ENCODE measurements around the gene ADGRA1.

Gene ADGRA1

DNA sequence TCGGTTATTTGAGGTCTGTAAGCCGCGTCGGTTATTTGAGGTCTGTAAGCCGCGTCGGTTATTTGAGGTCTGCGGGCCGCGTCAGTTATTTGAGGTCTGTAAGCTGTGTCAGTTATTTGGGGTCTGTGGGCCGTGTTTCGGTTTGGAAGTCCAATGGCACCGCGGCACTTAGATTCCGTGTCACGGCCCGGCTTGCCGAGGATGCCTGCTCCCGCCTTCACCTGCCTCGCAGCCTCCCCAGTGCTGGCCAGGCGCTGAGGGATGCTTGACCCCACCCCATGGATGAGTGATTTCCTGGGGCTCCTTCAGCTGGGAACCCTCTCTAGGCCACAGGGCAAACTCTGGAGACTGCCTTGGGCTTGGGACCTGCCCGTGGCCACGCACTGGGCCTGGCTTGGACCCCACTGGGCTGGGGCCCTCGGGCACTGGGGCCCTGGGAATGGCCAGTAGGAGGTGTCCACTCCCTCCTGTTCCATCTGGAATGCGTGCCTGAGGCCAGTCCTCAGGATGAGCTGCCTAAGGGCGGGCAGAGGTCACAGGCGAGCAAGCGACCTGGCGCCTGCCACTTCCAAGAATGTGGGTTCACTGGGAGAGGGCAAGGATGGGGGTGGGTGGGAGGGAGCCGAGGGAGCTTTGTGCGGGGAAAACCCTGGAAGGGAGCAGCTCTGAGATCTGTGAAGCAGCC lies 25.6 kb downstream of the ADGRA1 start:
- DNase-seq, result no peak

DNA sequence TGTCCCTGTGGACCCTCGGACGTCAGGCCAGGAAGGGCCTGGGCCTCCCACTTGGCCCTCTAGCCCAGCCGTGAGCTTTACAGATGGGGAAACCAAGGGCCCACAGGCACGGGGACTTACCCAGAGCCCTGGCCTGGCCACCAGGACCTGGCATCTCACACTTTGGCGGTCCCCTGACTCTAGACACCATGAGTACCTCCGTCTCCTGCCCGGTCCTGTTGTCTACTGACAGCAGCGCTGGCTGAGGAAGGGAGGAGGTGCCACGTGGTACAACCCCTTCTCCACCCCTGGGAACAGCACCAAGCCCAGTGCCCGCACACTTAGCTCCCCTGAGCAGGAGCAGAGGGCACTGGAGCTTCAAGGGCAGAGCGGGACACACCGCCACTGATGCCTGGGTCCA lies 26.1 kb downstream of the ADGRA1 start:
- no peak for DNase-seq

DNA sequence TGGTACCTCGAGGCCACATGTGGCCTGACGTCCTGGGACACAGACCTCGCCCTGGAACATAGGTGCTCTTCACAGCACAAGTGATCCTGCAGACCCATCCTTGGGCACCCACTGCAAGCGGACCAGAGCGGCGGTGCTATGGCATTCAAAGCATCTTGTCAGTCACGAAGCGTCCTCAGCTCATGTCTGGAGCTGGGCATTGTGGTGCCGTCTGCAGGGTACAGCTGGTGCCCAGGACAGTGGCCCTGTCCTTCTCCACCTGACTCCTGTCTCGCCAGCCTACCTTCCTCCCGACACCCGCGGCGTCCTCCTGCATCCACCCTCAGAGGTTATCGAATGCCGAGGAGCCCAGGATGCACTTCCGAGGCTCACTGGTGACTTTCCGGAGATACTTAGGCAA lies 26.5 kb downstream of the ADGRA1 start:
- no peak for DNase-seq

DNA sequence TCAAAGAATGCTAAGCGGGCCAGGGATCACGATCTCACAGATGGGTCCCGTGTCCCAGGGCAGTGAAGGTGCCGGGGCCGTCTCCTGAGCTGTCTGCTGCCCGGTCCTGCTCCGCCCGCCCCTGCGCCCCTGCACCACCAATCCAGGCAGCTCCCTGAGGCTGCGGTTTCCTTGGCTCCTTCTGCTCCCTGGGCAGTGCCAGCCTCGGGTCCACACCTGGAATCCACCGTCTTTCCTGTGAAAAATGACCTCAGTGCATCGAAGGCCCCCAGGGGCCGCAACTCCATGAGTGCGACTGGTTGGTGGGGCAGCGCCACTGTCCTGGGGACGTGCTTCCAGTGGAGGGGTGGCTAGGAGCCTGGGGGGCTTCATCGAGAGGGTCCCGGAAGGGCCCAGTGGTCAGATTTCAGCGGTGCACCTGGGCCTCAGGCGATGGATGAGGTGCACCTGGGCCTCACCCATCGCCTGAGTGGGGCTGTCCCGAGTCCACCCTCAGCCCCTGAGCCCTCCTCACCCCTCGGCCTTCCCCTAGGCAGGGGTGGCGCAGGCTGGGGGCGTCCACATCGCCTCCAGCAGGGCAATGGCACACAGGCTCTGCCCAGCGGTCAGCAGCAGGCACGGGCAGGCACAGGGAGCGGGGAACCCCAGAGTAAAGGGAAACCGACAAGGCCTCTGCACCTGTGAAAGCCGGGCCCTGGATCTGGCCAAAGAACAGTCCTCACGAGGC lies 27.2 kb downstream of the ADGRA1 start:
- DNase-seq, result no peak

DNA sequence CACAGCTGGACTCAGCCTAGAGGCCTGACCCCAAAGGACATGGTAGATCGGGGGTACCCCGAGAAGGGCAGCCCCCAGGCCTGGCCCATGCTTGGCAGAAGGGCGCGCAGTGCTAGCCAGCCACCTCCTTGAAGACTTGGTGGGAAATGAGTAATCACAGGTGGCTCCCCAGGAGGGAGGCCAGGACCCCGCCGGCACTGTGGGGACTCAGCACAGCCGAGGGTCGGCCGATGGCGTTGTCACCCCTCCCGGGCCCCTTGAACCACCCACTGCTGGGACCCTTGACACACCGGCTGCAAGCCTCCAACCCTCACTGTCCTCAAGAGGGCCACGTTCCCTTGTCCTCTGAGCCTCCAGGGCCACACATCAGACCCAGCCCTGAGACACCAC lies 27.7 kb downstream of the ADGRA1 start:
- no peak for DNase-seq

DNA sequence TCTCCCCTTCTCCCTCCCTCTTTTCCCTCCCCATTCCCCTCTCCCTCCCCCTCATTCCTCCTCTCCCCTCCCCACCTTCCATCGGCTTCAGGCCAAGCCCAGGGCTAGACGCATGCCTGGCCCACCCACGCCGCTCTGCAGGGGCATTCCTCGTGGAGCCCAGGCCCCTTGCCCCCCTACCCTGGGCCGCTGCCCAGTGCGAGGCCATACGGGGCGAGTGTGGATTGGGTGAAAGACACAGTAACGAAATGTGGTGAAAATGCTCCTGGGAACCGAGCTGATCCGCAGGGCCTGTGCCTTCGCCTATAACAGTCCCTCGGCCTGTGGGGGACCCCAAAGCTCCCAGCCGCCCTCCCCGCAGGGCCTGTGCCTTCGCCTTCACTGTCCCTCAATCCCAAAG lies 28.3 kb downstream of the ADGRA1 start:
- DNase-seq, result no peak

DNA sequence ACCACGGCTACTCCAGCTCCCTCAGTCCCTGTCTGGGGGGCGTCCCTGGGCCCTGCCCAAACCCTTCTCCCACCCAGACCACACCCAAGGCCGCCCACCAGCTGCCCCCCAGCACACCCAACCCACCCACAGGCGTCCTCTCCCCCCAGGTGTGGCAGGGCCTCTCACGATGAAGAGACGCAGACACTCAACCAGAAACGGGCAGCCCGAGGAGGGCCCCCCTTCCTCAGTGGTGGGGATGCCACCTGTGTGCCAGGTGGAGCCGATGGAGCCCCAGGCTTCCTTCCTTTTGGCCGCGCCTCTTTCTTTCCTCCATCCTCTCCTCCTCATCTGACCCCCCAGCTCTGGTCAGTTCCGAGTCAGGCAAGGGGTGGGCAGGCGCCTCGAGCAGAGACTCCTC lies 28.7 kb downstream of the ADGRA1 start:
- DNase-seq, result no peak

DNA sequence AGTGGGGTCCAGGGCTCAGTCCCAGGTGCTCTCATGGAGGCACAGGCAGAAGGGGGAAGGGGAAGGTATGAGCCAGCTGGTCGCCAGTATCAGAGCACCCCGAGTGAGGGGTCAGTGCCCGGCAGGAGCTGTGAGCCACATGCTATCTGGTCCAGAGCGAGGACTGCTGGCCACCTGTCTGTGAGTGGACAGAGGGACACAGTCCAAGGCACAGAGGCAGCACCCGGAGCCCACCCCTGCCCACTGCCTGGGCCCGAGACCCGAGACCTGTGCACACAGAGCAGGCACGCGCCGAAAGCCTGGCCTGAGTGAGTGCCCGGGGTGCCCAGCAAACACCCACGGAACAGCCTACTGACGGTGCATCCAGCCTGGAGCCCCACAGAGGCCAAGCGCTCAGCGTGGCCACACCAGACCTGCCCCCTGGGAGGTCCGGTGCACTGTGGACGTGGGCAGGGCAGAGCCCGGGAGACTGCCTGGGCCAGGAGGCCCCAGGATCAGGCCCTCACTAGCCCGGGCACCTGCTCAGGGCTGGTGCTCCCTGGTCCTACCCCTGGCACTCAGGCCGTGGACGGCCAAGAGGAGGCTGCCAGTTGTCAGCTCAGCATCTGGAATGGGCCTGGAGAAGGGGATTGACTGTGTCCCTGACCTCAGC lies 29.4 kb downstream of the ADGRA1 start:
- DNase-seq, result no peak

DNA sequence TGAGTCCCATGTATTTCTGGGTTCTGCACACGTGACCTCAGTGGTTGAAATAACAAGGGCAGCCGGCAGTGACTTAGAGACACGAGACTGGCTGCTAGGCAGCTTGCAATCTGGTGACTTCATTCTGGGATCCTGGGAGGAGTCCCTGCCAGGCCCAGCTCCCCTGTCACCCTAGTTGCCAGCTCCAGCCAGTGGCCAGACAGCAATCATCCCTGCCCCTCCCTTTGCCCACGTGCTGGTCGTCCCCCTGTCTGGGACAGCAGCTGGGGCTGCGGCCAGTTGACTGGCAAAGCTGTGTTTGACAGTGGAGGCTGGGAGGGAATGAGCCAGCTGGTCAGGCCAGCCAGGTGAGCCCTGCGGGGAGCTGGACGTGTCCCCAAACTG lies 30.0 kb downstream of the ADGRA1 start:
- DNase-seq, result no peak

DNA sequence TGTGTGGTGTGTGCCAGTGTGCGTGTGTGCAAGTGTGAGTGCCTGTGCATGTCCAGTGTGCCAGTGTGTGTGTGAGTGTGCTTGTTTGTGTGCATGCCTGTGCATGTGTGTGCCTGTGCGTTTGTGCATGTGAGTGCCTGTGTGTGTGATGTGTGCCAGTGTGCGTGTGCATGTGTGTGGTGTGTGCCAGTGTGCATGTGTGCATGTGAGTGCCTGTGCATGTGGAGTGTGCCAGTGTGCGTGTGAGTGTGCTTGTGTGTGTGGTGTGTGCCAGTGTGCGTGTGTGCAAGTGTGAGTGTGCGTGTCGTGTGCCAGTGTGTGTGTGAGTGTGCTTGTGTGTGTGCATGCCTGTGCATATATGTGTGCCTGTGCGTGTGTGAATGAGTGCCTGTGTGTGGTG lies 33.8 kb downstream of the ADGRA1 start:
- DNase-seq, result no peak

DNA sequence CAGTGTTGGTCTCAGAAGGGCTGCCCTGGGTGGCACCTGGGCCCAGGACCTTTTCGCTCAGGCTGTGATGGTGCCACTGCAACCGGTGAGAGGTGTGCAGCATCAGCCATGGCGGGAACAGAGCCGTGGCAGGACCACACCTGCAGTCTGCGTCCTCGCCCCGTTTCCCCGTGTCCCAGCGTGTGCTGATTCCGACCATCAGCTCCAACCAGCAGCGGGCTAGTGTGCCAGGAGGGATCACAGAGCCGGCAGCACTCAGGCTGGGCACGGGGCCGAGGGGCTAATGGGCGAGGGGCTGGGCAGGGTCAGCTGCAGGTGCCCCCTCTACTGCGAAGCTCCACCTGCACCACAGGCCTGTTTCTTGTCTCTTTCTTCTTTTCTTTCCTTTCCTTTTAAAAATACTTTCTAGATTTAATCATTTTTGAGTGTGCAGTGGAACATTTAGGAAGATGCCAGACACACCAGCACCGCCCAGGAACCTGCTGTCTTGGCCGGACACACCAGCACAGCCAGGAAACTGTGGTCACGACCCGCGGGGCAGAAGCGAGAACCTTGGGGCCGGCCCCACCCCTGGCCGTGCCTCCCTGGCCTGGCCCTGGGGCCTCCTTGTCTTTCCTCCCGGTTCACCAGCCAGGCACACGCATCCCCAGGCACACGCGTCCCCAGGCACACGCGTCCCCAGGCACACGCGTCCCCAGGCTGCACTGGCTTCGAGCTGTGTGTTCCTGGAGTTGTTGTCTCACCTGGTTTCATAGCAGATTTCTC lies 34.6 kb downstream of the ADGRA1 start:
- DNase-seq, result no peak

DNA sequence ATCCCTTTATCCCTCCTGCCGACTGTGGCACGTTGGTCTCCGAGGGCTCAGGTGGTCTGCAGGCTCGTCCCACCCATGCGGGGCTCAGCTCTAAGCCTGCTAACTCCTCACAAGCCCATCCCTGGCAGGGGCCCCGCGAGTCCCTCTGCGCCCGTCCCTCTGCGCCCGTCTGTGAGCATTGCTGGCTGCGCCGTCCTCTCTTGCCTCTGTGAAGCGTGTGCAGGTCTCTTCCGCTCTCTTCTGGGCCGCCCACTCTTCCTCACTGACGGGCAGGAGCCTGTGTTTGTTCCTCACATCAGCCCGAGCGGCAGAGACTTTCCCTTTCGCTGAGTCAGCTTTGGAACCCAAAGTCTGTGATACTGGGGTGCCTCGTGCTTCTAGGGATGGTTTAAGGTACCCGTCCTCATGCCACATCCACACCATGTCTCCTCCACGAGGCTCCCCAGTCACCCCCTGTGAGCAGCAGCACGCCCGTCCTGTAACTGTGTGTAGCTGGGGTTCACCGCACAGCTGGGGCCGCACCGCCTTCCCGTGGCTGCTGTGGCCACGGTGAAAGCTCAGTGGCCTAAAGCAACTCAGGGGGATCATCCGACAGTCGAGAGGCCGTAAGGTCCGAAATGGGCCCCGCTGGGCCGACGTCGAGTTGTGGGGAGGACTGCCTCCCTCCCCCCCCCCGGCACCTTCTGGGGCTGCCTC lies 35.5 kb downstream of the ADGRA1 start:
- no peak for DNase-seq

DNA sequence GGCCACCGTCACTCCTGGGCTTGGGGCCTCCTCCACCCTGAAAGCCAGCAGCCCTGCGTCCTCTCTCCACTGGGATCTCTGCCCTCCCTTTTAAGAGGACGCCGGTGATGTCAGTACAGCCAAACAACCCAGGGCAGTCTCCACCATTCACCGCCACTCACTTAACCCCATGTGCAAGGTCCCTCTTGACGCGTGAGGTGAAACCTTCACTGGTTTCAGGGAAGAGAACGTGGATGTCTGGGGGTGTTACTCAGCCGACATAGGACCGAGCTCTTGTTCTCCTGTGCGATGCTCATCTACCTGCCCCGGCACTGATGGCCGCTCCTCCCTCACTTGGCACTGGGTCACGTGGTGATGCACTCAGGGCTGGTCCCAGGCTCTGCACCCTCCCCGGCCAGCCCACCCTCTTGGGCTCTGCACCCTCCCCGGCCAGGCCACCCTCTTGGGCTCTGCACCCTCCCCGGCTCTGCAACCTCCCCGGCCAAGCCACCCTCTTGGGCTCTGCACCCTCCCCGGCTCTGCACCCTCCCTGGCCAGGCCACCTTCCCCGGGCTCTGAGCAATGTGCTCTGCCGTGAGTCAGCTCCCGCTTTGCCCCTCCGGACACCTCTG lies 36.1 kb downstream of the ADGRA1 start:
- no peak for DNase-seq

DNA sequence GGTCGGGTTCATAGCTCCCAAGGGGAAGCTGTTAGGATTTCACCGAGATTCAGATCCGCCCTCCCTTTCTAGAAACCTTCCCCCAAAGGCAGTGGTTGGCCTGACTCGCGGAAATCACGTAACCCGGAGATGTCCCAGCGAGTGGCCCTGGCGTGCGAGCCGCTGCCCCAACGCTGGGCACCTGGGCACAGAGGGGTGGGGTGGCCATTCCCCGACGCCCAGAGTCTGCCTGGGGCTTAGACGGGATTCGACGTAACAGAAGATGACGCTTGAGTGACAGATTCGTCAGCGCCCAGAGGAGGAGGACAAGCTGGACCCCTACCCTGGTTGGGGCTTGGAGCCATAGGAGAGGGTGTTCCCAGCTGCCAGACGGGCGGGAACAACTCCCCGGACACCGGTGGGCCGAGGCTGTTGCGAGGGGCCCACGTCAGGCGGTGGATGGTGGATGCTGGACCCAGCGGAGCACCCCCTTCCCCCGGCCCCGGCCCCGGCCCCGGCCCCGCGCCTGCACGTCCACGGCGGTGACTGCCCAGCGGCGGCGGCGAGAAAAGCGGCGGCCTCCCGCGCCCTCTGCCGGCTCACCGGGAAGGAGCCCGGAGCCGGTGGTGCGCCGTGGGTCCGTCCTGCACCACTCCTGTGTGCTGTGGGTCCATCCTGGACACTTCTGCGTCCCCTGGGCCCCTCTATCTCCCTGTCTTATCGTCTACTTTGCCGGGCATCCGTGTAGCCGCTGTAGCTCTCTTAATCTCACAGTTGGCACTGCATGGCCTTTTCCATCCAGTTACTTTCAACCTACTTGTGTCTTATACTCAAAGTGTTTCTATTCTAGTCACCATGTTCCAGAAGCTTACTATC lies 36.9 kb downstream of the ADGRA1 start:
- peak; percentile 3 for DNase-seq

DNA sequence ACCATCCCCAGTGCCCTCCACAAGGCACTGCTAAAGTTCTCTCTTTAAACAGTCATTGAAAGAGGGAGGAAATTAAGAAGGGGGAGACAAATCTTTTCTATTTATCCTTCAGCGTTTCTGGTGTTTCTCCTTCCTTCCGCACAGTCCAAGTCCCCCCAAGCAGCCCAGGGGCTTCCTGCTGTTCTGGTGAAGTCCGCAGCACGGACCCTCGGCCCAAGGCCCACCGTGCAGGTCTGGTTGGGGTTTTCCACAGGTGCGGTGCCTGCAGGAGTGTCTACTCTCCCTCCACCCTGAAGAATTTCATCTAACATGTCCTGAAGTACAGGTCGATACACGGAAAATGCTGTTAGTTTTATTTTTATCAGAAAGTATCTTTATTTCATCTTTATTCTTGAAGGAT lies 38.2 kb downstream of the ADGRA1 start:
- DNase-seq, result no peak

DNA sequence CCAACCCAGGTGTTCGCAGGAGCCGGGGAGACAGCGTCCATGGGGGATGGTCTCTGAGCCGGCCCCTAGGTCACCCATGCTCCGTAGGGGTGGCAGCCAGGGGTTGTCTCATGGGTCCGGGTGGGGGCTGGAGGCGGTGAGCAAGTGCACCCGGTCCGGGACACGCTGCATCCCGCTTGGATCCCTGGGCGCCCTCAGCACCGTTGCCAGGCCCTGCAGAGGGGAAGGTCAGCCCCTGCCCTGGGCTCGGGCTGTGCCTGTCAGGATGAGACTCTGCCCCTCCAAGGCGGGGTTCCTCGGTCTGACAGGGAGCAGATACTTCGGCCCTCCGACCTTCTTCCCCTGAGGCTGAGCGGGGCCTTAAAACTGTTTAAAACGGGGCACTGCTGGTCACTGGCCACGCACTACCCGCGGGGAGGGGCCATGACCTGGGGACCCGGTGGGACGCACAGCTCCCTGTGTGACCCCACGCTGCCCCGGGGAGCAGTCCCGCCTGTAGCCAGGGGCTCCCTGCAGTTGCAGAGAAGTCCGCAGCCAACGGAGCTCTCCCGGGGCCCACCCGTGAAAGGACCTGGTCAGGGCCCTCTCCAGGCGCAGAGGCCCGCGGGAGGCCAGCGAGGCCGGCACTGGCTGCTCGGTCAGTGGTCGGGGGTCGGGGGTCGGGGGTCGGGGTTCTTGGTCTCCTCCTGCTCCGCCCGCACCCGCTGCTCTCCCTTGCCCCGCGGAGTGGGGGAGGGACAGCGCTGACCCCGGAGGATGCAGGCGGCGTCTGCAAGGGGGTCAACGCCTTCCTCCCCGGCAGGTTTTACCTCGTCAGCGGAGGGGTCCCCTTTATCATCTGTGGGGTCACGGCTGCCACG lies 38.9 kb downstream of the ADGRA1 start:
- DNase-seq, result no peak

DNA sequence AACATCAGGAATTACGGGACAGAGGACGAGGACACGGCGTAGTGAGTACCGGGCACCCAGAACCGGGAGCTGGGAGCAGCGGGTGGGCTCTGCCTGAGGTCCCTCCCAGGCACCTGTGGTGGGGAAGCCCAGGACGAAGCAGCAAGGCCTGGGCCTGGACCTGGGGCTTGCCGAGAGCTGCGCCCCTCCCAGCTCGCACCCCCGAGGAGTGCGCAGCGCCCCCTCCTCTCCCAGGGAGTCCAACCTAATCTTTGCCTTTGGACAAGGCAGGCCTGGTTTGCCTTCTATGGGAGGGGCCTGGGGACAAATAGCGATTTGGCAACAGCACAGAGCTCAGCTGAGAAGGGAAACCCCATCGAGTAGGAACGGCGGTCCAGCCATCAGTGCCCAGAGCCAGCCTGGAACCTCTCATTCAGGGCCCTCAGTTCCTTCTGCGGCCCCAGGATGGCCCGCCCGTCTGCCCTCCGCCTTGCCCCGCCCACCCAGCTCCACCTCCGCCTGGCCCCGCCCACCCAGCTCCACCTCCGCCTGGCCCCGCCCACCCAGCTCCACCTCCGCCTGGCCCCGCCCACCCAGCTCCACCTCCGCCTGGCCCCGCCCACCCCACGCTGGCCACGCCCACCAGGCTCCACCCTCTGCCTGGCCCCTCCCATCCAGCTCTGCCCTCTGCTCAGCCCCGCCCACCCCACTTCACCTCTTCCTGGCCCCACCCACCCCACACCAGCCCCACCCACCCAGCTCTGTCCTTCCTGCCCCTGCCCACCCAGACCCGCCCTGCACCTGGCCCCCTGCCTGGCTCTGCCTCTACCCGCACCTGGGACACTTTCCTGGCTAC lies 39.8 kb downstream of the ADGRA1 start:
- no peak for DNase-seq

DNA sequence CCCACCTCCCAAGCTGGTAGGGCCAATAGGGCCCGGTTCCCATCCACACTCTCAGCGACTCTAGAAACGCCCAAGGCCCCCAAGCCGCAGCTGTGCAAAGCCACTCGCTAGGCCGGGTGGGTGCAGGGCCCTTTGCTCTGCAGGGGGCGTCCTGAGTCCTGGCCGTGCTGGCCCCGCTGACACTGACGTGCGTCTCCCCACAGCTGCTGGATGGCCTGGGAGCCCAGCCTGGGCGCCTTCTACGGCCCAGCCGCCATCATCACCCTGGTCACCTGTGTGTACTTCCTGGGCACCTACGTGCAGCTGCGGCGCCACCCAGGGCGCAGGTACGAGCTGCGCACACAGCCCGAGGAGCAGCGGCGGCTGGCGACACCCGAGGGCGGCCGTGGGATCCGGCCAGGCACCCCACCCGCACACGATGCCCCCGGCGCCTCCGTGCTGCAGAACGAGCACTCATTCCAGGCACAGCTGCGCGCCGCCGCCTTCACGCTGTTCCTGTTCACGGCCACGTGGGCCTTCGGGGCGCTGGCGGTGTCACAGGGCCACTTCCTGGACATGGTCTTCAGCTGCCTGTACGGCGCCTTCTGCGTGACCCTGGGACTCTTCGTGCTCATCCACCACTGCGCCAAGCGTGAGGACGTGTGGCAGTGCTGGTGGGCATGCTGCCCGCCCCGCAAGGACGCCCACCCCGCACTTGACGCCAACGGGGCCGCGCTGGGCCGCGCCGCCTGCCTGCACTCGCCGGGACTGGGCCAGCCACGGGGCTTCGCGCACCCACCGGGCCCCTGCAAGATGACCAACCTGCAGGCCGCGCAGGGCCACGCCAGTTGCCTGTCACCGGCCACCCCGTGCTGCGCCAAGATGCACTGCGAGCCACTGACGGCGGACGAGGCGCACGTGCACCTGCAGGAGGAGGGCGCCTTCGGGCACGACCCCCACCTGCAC lies 40.7 kb downstream of the ADGRA1 start:
- no peak for DNase-seq

All from fibroblast of skin of back (primary cell).